Astrocyte (in vitro differentiated cells and primary cell): ENCODE measurements around the gene EMC6. TPM values are rescaled to one million over a fixed set of nuclear protein-coding genes. Genes with fewer than 3 reads are reported as not detected.

Source experiments
- DNase-seq: peaks from one replicate; pipeline ENCODE4 v3.0.0-alpha.2; 2010; ENCODE audit warnings: low read depth
- FAIRE-seq: peaks from 2 replicates; lab custom pipeline; 2011; peaks lifted over from hg19 to GRCh38; lab: Jason Lieb, UNC
- H2AFZ ChIP-seq: 2 replicates; pipeline ENCODE4 v1.6.0; 2012; ENCODE audit warnings: low read depth, low read length, inconsistent platforms
- H3K27ac ChIP-seq: 2 replicates; pipeline ENCODE4 v1.5.1; 2011; ENCODE audit warnings: low read depth, low read length, inconsistent platforms
- H3K27me3 ChIP-seq: 2 replicates; pipeline ENCODE4 v1.6.0; 2011; ENCODE audit warnings: low read length, inconsistent platforms; ENCODE audit not compliant: insufficient read depth
- H3K36me3 ChIP-seq: 2 replicates; pipeline ENCODE4 v1.5.1; 2011; ENCODE audit warnings: low read length, inconsistent platforms; ENCODE audit not compliant: insufficient read depth
- H3K4me1 ChIP-seq: 2 replicates; pipeline ENCODE4 v1.5.1; 2011; ENCODE audit warnings: low read length, inconsistent platforms; ENCODE audit not compliant: insufficient read depth
- H3K4me2 ChIP-seq: 2 replicates; pipeline ENCODE4 v1.6.0; 2012; ENCODE audit warnings: low read length, inconsistent platforms
- H3K4me3 ChIP-seq: 2 replicates; pipeline ENCODE4 v1.5.1; 2011; ENCODE audit warnings: low read depth, mild to moderate bottlenecking, low read length, inconsistent platforms; ENCODE audit not compliant: insufficient read depth
- H3K79me2 ChIP-seq: 2 replicates; pipeline ENCODE4 v1.6.0; 2012; ENCODE audit warnings: mild to moderate bottlenecking, low read length, inconsistent platforms; ENCODE audit not compliant: insufficient read depth
- H3K9ac ChIP-seq: 2 replicates; pipeline ENCODE4 v1.6.0; 2012; ENCODE audit warnings: mild to moderate bottlenecking, low read length, inconsistent platforms
- H3K9me3 ChIP-seq: 2 replicates; pipeline ENCODE4 v1.5.1; 2012; ENCODE audit warnings: low read depth, mild to moderate bottlenecking, low read length, inconsistent platforms; ENCODE audit not compliant: insufficient read depth
- H4K20me1 ChIP-seq: 2 replicates; pipeline ENCODE4 v1.6.0; 2012; ENCODE audit warnings: low read length, inconsistent platforms; ENCODE audit not compliant: insufficient read depth
- H3K27ac Mint-ChIP-seq: one replicate; pipeline ENCODE4 v1.8.0; 2021; ENCODE audit warnings: mild to moderate bottlenecking, mixed read lengths; ENCODE audit not compliant: unreplicated experiment
- H3K27me3 Mint-ChIP-seq: one replicate; pipeline ENCODE4 v1.8.0; 2021; ENCODE audit warnings: low read depth, mixed read lengths; ENCODE audit not compliant: unreplicated experiment
- H3K36me3 Mint-ChIP-seq: one replicate; pipeline ENCODE4 v1.8.0; 2021; ENCODE audit warnings: low read depth, mixed read lengths; ENCODE audit not compliant: unreplicated experiment
- H3K4me1 Mint-ChIP-seq: one replicate; pipeline ENCODE4 v1.8.0; 2021; ENCODE audit warnings: low read depth, mixed read lengths; ENCODE audit not compliant: unreplicated experiment
- H3K4me3 Mint-ChIP-seq: one replicate; pipeline ENCODE4 v1.8.0; 2021; ENCODE audit warnings: mild to moderate bottlenecking, moderate library complexity, mixed read lengths; ENCODE audit not compliant: unreplicated experiment
- H3K9me3 Mint-ChIP-seq: one replicate; pipeline ENCODE4 v1.8.0; 2021; ENCODE audit warnings: mild to moderate bottlenecking, mixed read lengths; ENCODE audit not compliant: unreplicated experiment
- EZH2 ChIP-seq: IDR thresholded peaks from 2 replicates; pipeline ENCODE4 v1.6.1; 2012; ENCODE audit warnings: mild to moderate bottlenecking, low read length, inconsistent platforms; ENCODE audit not compliant: insufficient read depth
- total RNA-seq: library from RNA; stranded (reverse); gene quantifications from 2 replicates; pipeline ENCODE4 v1.2.1, GENCODE V29; 2021
- TF ChIP-seq, protein P1 (sequence below): IDR thresholded peaks from 2 replicates; pipeline ENCODE4 v1.5.1; 2011; ENCODE audit warnings: low read depth, mild to moderate bottlenecking, inconsistent platforms, low read length, moderate library complexity; ENCODE audit not compliant: insufficient read depth

Gene EMC6
- total RNA-seq, 1 donor from 2014 or later: 52.2 TPM

DNA sequence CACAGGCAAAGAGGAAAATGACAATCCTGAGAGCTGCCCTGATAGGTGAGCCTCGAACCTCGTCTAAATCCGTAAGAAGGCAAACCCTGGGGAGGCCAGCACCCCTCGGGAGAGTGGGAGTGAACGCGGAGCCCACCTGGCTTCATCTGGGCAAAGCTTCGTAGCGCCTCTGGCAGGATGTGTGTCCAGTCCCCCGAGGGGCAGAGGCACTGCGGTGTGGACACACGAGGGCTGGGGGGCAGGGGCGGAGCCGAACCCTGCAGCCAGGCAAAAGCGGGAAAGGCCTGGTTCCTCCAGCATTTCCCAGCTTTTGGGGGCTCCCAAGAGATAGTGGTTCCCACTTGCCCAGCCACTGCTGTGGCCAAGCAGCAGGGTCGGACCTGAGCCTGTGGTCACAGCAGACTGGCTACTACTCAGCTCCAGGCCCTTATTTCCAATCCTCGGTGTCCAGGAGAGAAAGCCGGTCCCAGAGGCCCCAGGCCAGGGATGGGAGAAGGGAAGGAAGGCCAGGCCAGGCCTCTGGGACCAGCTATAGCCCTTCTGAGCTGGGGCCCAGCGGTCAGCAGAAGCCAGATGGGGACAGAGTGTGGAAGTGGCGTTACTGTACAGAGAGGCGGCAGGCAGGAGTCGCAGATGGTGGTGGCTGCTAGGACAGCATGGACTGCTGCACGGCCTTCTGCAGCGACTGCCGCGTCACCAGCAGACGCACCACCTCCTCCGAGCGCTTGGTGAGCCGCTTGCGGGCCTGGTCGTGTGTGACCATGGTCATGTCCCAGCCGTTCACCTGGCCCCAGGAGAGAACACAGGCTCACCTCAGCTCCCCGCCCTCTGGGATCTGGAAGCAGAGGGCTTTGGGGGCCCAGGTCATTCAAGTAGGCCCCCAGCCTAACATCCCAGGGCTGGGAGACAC lies 5.3 kb upstream of the EMC6 start:
- Histone ChIP-seq H3K27me3 (no peaks in the 10 kb centered on the region), H3K9ac (no peak overlapping the region), H3K4me2 (no peak overlapping the region), H2AFZ (no peak overlapping the region), H3K4me3 (no peak overlapping the region), H3K27ac (no peak overlapping the region), H4K20me1 (peaks cover 84% of the 10 kb centered on the region), H3K9me3 (no peaks in the 10 kb centered on the region), H3K79me2 (peaks cover 54% of the 10 kb centered on the region), H3K36me3 (peaks cover 17% of the 10 kb centered on the region), H3K4me1 (peaks cover 30% of the 10 kb centered on the region)
- Mint-ChIP-seq H3K4me1 (peaks cover 26% of the 10 kb centered on the region), H3K4me3 (no peak overlapping the region), H3K36me3 (peaks cover 6% of the 10 kb centered on the region), H3K27ac (no peak overlapping the region), H3K27me3 (no peaks in the 10 kb centered on the region), H3K9me3 (no peaks in the 10 kb centered on the region)
- TF ChIP-seq, protein P1, sequence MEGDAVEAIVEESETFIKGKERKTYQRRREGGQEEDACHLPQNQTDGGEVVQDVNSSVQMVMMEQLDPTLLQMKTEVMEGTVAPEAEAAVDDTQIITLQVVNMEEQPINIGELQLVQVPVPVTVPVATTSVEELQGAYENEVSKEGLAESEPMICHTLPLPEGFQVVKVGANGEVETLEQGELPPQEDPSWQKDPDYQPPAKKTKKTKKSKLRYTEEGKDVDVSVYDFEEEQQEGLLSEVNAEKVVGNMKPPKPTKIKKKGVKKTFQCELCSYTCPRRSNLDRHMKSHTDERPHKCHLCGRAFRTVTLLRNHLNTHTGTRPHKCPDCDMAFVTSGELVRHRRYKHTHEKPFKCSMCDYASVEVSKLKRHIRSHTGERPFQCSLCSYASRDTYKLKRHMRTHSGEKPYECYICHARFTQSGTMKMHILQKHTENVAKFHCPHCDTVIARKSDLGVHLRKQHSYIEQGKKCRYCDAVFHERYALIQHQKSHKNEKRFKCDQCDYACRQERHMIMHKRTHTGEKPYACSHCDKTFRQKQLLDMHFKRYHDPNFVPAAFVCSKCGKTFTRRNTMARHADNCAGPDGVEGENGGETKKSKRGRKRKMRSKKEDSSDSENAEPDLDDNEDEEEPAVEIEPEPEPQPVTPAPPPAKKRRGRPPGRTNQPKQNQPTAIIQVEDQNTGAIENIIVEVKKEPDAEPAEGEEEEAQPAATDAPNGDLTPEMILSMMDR: no peak
- TF ChIP-seq EZH2: no peak
- DNase-seq: no peak
- no peak for FAIRE-seq

DNA sequence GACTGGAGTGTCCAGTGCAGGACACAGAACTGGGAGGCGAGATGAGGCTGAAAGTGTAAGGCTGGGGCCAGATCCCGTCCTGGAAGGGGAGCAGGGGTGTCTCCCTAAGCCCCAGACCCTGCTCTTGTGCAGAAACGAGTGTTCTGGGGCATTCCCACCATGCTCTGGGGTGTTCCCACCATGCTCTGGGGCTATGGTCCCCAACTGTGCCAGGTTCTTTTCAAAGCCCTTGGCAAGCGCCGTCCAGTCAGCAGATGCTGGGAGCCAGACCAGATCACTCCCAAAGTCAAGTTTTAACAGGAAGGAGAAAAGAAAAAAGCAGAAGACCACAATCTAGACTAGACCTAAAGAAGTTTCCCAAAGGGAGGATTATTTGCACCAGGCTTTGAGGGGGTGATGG lies 2.8 kb upstream of the EMC6 start:
- Mint-ChIP-seq H3K27ac (no peak overlapping the region), H3K9me3 (no peaks in the 10 kb centered on the region), H3K4me1 (peaks cover 21% of the 10 kb centered on the region), H3K27me3 (no peaks in the 10 kb centered on the region), H3K36me3 (peaks cover 6% of the 10 kb centered on the region), H3K4me3 (peak overlapping the region; percentile 93)
- DNase-seq (no peak), FAIRE-seq (no peak)
- Histone ChIP-seq H3K4me1 (peaks cover 18% of the 10 kb centered on the region), H3K9me3 (no peaks in the 10 kb centered on the region), H3K27ac (no peak overlapping the region), H3K4me2 (peak overlapping the region; percentile 100), H3K79me2 (peaks cover 76% of the 10 kb centered on the region), H4K20me1 (peaks cover 86% of the 10 kb centered on the region), H3K4me3 (no peak overlapping the region), H3K36me3 (peaks cover 17% of the 10 kb centered on the region), H3K9ac (peak overlapping the region; percentile 8), H3K27me3 (no peaks in the 10 kb centered on the region), H2AFZ (no peak overlapping the region)
- no peak for TF ChIP-seq EZH2
- TF ChIP-seq, protein P1: no peak

DNA sequence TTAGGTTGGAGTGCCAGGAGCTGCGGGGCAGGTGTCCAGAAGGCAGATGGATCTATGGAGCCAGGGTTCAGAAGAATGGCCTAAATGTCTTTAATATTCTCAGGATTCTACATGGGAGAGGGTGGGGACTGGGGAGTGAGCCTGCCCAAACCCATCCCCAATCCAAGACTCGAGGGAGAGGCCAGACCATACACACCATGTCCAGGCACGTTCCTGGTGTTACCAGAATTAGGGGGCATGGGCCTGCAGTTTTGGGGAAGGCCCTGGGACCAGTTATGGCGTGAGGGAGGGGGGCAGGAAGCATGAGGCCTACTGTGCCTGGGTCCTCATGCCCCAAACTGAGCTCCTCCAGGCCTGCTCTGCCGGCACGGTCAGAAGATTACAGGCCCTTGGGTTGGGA lies 2.1 kb upstream of the EMC6 start:
- TF ChIP-seq, protein P1: no peak
- TF ChIP-seq EZH2: no peak
- H3K27ac Mint-ChIP-seq: no peak overlapping the region
- Histone ChIP-seq H4K20me1 (peaks cover 79% of the 10 kb centered on the region), H3K4me1 (peaks cover 18% of the 10 kb centered on the region), H3K27me3 (no peaks in the 10 kb centered on the region), H2AFZ (no peak overlapping the region), H3K36me3 (peaks cover 17% of the 10 kb centered on the region), H3K9ac (peak overlapping the region; percentile 98), H3K4me2 (peak overlapping the region; percentile 100), H3K79me2 (peaks cover 76% of the 10 kb centered on the region), H3K27ac (peak overlapping the region; percentile 8), H3K4me3 (peak overlapping the region; percentile 95), H3K9me3 (no peaks in the 10 kb centered on the region)
- H3K4me1 Mint-ChIP-seq: peaks cover 21% of the 10 kb centered on the region
- peaks cover 6% of the 10 kb centered on the region for H3K36me3 Mint-ChIP-seq
- H3K9me3 Mint-ChIP-seq: no peaks in the 10 kb centered on the region
- H3K27me3 Mint-ChIP-seq: no peaks in the 10 kb centered on the region
- FAIRE-seq: no peak
- no peak for DNase-seq
- peak overlapping the region; percentile 93 for H3K4me3 Mint-ChIP-seq
